GM19372 (cell line): ENCODE results near the gene ZNF136.

Source experiments
- ATAC-seq: cut with Tn5 transposase; IDR thresholded peaks from one replicate; pipeline ENCODE4 v1.9.1; 2021; ENCODE audit warnings: mild to moderate bottlenecking, low read depth, moderate library complexity; ENCODE audit not compliant: unreplicated experiment

The ZNF136 gene

DNA sequence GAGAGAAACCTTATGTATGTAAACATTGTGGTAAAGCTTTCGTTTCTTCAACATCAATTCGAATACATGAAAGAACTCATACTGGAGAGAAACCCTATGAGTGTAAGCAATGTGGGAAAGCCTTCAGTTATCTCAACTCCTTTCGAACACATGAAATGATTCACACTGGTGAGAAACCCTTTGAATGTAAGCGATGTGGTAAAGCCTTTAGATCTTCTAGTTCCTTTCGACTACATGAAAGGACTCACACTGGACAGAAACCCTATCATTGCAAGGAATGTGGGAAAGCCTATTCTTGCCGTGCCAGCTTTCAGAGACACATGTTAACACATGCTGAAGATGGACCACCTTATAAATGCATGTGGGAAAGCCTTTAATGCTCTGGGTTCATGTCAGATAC, 24.7 kb downstream of the ZNF136 start:
- no peak for ATAC-seq

DNA sequence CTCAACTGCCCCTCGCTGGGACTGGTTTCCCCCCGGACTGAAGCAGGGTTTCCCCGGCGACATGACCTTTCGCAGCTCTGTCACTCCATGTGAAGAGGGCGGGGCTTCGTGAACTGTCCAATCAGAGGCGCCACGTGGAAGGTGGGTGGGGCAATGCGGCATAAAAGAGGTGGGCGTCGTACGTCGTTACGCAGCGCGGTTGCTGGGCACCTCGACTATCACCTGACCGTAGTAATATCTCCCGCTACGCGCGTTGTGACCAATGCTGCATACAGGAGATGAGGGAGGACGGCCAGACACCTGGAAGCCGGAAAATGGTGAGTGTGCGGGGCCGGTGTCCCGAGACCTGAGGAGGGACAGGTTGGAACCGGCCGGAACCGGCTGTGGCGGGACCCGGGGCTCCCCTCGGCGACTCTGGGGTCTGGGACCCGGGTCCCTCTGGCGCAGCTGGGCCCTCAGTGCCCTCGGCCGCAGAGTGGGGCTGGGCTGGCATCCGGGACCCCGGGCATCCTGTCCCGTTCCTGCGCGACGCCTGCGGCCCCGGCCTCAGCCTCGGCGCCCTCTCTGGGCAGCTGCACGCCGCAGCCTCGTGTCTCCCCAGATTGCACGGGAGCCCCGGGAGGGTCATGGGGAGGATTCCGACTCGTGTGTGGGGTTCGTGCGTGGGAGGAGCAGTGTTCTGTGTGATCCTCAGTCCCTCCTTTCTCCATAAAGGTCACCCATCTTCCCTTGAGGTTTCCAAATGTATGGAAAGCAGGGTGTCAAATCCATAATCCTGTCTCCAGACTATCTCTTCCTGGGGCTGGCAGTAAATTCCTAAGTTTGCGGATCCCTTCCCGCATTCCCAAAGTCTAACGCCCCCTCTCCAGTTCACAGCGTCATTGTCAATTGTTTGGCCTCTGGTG, 32.2 kb downstream of the ZNF136 start:
- no peak for ATAC-seq

DNA sequence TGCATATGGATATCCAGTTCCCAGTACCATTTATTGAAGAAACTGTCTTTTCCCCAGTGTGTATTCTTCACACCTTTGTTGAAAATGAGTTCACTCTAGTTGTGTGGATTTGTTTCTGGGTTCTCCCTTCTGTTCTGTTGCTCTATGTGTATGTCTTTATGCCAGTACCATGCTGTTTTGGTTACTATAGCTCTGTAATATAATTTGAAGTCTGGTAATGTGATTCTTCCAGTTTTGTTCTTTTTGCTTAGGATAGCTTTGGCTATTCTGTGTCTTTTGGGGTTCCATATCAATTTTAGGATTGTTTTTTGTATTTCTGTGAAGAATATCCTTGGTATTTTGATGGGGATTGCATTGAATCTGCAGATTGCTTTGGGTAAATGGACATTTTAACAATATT, 35.2 kb downstream of the ZNF136 start:
- ATAC-seq = no peak

DNA sequence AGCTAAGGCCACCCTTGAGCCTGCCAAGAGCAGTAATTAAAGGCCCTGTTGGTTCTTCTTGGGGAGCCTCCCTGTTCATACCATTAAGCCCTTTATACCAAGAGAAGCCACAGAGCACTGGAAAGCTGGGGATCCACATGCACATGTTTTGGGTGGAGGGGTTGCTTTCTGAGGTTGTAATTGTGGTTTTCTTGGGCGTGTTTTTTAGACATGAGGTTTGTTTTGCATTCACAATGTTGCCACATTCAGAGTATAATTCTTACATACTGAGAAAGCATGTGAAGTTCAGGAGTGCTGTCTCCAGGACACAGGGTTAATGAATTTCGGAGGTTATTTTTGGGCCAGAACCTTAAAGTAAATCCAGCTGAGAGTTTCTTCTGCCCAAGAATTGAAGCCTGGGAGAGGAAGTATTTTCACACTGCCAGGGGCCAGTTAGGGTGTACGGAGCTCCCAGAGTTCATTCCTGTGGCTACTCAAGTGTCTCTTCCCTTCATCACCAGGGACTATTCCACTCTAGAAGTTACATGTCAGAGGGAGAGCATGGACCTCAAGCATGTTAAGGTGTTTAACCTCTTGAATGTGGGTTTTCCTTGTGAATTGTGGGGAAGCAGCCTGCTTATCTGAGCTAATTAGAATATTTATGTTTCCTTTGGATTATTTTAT, 37.0 kb downstream of the ZNF136 start:
- no peak for ATAC-seq

DNA sequence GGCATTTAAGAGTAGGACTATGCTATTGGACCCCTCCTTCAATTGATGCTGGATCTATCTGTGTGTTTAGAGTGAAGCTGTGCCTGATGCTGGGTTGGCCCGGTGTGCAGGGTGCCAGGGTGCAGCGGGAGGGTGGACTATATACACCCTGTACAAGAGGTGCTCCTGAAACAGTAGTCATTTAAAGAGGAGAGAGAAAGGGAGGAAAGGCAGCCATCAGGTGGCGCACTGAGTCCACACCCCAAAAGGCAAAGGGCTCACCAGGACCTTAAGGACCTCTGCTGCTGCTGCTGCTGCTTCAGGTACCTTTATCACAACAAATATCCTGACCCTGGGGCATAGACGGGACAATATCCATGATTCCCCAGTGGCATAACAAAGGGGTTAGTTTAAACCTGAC, 39.4 kb downstream of the ZNF136 start:
- no peak for ATAC-seq

DNA sequence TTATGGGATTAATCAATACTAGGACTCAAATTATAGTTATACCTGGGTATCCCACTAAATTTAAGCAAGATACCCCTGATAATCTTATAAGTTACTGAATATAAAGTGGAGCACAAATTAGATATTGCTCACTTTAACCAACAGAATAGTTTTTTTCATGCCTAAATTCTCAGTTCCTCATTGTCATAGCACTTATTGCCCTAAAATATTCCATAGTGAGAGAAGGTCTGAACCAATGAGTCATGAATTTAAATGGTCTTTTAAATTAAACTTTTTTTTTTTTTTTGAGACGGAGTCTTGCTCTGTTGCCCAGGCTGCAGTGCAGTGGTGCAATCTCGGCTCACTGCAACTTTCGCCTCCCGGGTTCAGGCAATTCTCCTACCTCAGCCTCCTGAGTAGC, 42.4 kb downstream of the ZNF136 start:
- no peak for ATAC-seq

DNA sequence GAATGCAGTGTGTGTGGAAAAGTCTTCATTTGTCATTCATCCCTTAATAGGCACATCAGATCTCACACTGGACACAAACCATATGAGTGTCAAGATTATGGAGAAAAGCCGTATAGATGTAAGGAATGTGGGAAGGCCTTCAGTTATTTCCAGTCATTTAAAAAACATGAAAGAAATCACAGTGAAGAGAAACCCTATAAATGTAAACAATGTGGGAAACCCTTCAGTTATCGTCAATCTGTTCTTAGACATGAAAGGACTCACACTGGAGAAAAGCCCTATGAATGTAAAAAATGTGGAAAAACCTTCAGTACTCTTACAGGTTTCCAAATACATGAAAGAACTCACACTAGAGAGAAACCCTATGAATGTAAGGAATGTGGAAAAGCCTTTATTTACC, 45.3 kb downstream of the ZNF136 start:
- ATAC-seq = no peak

DNA sequence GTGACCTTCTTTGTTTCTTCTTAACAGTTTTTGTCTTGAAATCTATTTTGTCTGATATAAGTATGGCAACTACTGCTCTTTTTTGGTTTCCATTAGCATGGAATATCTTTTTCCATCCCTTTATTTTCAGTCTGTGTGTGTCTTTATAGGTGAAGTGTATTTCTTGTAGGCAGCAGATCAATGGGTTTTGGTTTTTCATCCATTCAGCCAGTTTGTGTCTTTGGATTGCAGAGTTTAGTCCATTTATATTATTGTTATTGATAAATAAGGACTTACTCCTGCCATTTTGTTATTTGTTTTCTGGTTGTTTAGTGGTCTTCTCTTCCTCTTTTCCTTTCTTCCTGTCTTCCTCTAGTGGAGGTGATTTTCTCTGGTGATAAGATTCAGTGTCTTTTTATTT, 54.4 kb downstream of the ZNF136 start:
- ATAC-seq = no peak

DNA sequence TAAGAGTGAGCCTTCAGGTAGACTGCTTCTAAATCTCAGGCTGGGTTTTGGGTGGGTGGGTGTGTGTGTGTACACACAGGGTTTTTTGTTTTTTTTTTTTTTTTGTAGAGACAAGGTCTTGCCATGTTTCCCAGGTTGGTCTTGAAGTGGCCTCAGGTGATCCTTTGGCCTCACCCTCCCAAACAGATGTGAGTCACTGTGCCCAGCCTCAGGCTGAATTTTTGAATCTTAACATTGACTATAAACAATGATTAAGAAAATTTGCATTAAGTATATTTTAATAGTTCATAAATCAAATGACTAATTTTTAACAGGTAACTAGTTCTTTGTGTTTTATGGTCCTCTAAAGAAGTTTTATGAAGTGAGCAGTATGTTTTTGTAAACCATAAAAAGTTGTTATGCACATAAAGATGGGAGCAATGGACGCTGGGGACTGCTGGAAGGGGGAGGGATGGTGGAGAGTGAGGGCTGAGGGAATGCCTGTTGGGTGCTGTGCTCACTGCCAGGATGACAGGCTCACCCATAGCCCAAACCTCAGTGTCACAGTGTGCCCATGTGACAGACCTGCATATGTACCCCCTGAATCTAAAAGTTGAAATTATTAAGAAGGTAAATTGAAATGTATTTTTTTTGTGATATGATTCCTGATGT, 60.2 kb downstream of the ZNF136 start:
- no peak for ATAC-seq

DNA sequence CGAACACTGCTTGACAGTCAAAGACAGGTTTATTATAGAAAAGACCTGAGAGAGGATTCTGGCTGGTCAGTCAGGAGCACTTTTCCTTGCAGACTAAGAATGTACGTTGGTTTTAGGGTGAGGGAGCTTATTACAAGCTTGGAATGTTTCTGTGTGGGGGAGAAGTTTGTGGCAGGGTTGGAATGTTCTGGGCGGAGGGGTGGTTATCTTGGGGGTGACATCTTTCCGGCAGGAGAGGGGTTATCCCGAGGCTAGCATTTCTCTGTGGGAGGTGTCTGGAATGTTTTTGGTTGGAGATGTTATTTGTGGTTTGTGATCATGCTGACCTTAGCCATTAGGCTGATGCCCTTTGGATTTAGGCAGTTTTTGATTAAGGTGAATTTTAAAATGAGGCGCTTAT, 61.8 kb downstream of the ZNF136 start:
- no peak for ATAC-seq

DNA sequence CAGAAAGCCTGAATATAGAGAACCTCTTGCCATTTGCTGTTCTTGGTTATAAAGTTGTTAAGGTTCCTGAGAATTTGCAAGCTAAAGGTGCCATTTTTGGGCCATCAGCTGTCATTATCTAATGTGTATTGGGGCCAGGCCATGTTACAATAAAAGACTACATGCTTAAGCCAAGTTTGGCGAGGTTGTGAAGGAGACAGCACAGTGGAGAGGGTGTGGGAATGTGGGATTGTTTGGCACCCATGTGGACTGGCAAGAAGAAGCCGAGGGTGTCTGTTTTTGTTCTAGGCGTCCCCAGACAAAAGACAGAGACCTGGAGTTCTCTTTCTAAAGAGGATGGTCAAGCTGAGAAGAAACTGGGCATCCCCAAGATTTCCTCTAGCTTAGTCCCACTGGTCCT, 67.1 kb downstream of the ZNF136 start:
- no peak for ATAC-seq

DNA sequence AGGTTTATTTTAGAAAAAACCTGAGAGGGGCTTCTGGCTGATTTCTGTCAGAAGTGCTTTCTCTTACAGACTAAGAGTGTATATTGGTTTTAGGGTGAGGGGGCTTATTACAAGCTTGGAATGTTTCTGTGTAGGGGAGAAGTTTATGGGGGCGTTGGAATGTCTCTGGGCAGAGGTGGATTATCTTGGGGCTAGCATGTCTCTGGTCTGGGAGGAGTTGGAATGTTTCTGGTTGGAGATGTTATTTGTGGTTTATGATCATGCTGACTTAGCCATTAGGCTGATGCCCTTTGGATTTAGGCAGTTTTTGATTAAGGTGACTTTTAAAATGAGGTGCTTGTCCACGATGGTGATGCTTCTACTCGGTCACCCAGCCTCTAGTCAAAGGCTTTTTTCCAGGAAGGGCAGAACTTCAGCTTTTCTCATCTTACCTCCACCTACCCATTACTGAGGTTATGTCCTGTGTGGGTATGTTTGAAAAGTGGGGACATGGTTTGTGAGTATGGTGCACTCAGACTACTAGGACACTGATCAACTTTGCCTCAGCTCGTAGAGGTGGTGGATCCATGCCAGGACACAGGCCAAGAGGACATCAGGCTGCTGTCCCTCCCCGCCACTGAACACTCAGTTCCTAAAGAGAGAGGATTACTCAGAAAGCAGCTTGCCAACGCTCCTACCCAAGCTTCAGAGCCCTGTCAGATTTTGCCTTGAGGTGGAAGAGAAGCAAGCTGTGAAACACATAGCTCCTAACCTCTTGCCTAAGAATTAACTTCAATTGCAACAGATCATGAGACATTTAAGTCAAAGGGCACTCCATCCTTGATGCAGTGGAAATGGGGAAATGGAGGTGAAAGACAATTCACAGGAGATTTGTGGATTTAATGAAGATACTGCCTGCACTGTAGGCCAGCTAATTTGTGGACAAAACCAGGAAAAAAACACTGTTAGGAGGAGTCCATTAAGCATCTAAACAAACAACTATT, 68.1 kb downstream of the ZNF136 start:
- ATAC-seq = no peak

DNA sequence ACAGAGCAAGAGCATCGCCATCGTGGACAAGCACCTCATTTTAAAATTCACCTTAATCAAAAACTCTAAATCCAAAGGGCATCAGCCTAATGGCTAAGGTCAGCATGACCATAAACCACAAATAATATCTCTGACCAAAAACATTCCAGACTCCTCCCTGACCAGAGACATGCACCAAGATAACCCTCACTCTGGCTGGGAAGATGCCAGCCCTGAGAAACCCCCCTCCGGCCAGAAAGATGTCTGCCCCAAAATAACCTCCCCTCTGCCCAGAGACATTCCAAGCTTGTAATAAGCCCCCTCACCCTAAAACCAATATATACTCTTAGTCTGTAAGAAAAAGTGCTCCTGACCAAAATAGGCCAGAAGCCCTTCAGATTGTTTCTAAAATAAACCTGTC, 70.1 kb downstream of the ZNF136 start:
- no peak for ATAC-seq

DNA sequence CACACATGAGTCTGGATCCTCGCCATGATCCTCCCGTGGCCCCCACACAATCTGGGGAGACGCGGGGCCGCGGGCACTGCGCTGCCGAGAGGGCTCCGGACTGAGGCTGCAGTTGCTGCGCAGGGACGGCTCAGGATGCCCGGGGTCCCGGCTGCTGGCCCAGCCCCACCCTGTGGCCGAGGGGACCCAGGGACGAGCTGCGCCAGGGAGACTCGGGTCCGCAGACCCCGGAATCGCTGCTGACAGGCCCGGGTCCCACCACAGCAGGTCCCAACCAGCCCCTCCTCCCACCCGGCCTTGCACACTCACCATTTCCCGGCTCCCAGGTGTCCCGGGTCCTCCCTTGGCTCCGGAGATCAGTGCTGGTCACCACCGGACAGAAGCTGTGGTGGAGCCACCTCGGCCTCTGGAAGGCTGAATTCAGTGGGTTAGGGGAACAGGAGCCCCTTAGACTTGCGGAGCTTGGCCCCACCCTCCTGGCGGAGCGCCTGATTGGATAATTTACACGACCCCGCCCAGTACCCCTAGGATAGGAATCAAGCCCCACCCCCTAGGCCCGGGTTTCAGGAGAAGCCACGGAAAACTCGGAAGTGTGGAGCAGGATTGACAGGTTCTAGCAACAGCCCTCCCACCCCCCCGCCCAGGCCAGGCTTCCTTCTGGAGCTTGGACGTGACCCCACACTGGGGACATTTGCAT, 74.4 kb downstream of the ZNF136 start:
- no peak for ATAC-seq
